AG09319 (cell line): ENCODE results near the gene ATP8B2.
"Not testable (repeated sequence)": the region's sequence is repeated elsewhere in the genome, so short reads cannot be mapped to it uniquely, and the experiment has no call there.

Experiments
- DNase-seq: peaks from one replicate; pipeline ENCODE4 v3.0.0-alpha.2; 2010; ENCODE audit warnings: low read depth; ENCODE audit errors: extremely low read depth
- CTCF ChIP-seq: IDR thresholded peaks from 2 replicates; pipeline ENCODE4 v1.5.1; 2011; ENCODE audit warnings: low read depth, mild to moderate bottlenecking, inconsistent platforms, low read length, moderate library complexity

Gene ATP8B2

GRCh38 chr1:154324669-154325582 is at the start of gene ATP8B2:
Gene ATP8B2 (plus strand): TSS chr1:154325525. CDS start chr1:154328142, 2,617 bp downstream.
- peak; percentile 91 for TF ChIP-seq CTCF
- DNase-seq = no peak

- TF ChIP-seq CTCF = peak; percentile 17
- DNase-seq = no peak
Measured at GRCh38 chr1:154276797-154277196, 48.5 kb upstream of the ATP8B2 start.

GRCh38 chr1:154287591-154287990 is 37.7 kb upstream of the ATP8B2 start:
- not testable (repeated sequence) for DNase-seq

GRCh38 chr1:154288661-154289060 is 36.7 kb upstream of the ATP8B2 start:
- no peak for TF ChIP-seq CTCF
- no peak for DNase-seq

- TF ChIP-seq CTCF = no peak
- DNase-seq = no peak
Measured at GRCh38 chr1:154290921-154291320, 34.4 kb upstream of the ATP8B2 start.

- TF ChIP-seq CTCF = no peak
- DNase-seq = no peak
Measured at GRCh38 chr1:154295408-154296235, 29.7 kb upstream of the ATP8B2 start.

GRCh38 chr1:154301582-154301981 is 23.7 kb upstream of the ATP8B2 start:
- DNase-seq = no peak
- no peak for TF ChIP-seq CTCF
